22Rv1 (cell line): ENCODE data around the gene SCN5A.

Experiments
- ZFX ChIP-seq: fragments of 450-650 bp; IDR thresholded peaks from 2 replicates; pipeline ENCODE4 v1.6.1; 2017; ENCODE audit warnings: antibody characterized with exemption, borderline replicate concordance
- TF ChIP-seq, protein P1 (sequence below): fragments of 450-650 bp; IDR thresholded peaks from 2 replicates; pipeline ENCODE4 v1.5.1; 2017; ENCODE audit warnings: mild to moderate bottlenecking

GRCh38 chr3:38652934-38653333 is 3.4 kb upstream of the SCN5A start:
- TF ChIP-seq, protein P1, sequence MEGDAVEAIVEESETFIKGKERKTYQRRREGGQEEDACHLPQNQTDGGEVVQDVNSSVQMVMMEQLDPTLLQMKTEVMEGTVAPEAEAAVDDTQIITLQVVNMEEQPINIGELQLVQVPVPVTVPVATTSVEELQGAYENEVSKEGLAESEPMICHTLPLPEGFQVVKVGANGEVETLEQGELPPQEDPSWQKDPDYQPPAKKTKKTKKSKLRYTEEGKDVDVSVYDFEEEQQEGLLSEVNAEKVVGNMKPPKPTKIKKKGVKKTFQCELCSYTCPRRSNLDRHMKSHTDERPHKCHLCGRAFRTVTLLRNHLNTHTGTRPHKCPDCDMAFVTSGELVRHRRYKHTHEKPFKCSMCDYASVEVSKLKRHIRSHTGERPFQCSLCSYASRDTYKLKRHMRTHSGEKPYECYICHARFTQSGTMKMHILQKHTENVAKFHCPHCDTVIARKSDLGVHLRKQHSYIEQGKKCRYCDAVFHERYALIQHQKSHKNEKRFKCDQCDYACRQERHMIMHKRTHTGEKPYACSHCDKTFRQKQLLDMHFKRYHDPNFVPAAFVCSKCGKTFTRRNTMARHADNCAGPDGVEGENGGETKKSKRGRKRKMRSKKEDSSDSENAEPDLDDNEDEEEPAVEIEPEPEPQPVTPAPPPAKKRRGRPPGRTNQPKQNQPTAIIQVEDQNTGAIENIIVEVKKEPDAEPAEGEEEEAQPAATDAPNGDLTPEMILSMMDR, result no peak
- no peak for TF ChIP-seq ZFX
